Stimulated activated CD8-positive, alpha-beta memory T cell treated with anti-CD3 and anti-CD28 coated beads, Interleukin-12 subunit alpha, Interleukin-12 subunit beta, amount 100 ng/mL, for 1 hour (primary cell): ENCODE results near the gene SRGAP2B.
"Not testable (repeated sequence)": the region's sequence is repeated elsewhere in the genome, so short reads cannot be mapped to it uniquely, and the experiment has no call there.

Source experiments
- DNase-seq: peaks from one replicate; pipeline ENCODE4 v3.0.0-alpha.2; 2020; ENCODE audit warnings: low read depth

SRGAP2B gene

GRCh38 chr1:145095284-145096057 lies at the start of gene SRGAP2B, which contains the start of gene FAM72D:
SRGAP2B (minus strand) TSS chr1:145095328; CDS start chr1:145092901, 2,427 bp downstream.
FAM72D (plus strand) TSS chr1:145095974; CDS start chr1:145096848, 874 bp downstream.
- not testable (repeated sequence) for DNase-seq

DNA sequence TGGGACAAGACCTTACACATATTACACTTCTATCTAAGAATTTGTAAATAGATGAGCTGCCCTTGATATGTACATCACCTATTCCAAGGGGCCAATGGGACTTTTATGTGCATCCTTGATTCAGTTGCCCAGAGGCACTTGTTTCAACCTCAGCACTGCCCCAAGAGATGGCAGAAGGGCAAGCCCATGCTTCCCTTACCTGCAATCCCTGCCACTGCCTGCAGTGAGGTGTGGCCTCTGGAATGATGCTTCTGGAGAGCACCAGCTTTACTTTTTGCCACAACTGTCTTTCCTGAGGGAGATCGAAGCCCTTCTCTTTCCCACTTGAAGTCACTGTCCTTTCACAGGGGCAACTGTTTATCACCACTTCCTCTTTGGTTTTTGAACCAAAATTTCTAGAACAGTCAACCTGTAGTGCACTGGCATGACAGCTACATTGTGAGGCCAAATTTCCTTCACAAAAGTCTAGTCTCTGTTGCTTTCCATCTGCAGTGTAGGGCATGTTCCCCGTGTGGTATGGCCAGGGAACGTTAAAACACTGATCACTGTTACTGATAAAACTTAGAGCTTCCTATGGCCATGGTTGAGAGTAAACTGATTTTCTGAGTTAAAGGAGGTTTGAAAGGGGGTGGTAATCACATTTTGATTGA lies 49.3 kb upstream of the SRGAP2B start:
- not testable (repeated sequence) for DNase-seq

GRCh38 chr1:145140549-145140948 lies 45.4 kb upstream of the SRGAP2B start:
- DNase-seq = not testable (repeated sequence)

GRCh38 chr1:145134476-145134875 lies 39.3 kb upstream of the SRGAP2B start:
- DNase-seq = not testable (repeated sequence)

DNA sequence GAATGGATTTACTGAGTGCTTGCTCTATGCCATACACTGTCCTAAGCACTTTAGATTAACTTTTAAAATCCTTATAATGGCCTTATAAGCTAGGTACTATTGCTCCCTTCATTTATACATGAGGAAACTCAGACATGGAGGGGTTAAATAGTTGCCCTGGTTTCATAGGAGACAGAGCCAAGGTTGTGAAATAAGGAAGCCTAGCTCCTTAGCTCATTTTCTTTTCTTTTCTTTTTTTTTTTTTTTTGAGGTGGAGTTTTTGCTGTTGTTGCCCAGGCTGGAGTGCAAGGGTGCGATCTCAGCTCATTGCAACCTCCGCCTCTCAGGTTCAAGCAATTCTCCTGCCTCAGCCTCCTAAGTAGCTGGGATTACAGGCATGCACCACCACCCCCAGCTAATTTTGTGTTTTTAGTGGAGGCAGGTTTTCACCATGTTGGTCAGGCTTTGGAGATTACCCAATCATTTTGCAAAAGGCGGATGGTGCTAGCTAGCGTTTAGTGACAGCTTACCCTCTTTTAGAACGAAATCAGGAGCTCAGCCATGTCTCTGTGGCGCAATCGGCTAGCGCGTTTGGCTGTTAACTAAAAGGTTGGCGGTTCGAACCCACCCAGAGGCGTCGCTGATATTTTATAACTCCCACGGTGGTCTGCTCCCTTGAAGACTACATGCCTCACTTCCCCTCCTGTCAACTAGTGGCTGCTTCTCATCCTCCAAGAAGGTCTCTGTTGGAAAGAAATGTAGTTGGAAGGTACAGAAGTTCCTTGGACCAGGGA lies 33.8 kb upstream of the SRGAP2B start:
- DNase-seq = not testable (repeated sequence)

DNA sequence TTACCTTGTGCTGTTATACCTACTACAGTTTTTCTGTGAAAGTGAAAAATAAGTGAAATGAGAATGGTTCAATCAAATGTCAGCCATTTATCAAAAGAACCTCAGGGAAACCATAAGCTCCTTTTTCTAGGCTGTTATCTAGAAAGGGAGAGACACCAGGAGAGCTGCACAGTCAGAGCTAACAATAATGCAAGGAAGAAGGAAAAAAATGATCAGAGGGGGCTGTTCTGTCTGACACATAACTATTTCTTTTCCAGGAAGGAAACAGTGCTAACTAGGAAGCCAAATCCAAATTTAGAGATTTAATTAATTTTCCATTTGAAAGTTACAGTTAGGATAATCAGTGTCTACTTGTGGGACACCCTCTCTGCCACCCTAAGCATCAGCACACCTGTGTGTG lies 32.0 kb upstream of the SRGAP2B start:
- DNase-seq = not testable (repeated sequence)

DNA sequence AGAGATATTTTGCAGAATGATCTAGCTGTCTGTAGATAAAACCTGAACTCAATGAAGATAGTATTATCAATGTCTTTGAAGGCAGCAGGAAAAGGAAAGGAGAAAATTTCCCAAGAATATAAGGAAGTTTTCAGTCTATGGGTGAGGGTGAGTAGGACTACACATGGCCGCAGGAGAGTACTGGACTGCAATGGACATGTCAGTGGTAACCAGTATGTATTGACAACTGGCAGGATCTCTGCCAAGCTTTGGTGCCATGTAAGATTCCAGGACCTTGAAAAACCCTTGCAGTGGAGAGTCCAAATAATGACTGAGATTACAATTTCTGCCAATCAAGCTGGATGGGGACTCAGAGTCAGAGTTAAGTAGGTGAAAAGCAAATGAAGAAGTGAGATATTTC lies 30.0 kb upstream of the SRGAP2B start:
- not testable (repeated sequence) for DNase-seq

- DNase-seq = not testable (repeated sequence)
Measured at GRCh38 chr1:145123992-145124641, 29.0 kb upstream of the SRGAP2B start.

GRCh38 chr1:145123062-145123395 lies 27.9 kb upstream of the SRGAP2B start:
- not testable (repeated sequence) for DNase-seq

- not testable (repeated sequence) for DNase-seq
Measured at GRCh38 chr1:145122344-145123061, 27.4 kb upstream of the SRGAP2B start.

- not testable (repeated sequence) for DNase-seq
Measured at GRCh38 chr1:145119842-145120241, 24.7 kb upstream of the SRGAP2B start.

GRCh38 chr1:145115587-145116493 lies 20.7 kb upstream of the SRGAP2B start:
- not testable (repeated sequence) for DNase-seq

- not testable (repeated sequence) for DNase-seq
Measured at GRCh38 chr1:145114560-145115057, 19.5 kb upstream of the SRGAP2B start.

GRCh38 chr1:145112703-145113102 lies 17.6 kb upstream of the SRGAP2B start:
- DNase-seq = not testable (repeated sequence)

- DNase-seq = not testable (repeated sequence)
Measured at GRCh38 chr1:145111674-145112073, 16.5 kb upstream of the SRGAP2B start.

DNA sequence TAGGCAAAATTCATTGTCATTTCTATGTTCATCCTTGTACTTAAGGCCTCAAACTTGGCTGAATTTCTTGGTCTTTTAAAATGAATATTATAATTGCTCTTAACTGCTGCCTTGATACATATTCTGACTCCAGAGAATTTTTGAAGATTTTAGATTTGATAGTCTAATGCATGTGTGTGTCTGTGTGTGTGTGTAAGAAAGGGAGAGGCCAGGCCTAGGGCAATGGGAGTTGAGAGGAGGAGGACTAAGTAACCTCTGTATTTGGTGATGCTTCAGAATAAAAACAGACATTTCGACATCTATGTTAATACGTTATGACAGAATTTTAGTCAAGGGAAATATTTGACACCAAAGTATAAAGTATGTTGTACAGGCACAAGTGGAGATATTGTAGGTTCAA lies 8.2 kb upstream of the SRGAP2B start:
- DNase-seq = not testable (repeated sequence)

DNA sequence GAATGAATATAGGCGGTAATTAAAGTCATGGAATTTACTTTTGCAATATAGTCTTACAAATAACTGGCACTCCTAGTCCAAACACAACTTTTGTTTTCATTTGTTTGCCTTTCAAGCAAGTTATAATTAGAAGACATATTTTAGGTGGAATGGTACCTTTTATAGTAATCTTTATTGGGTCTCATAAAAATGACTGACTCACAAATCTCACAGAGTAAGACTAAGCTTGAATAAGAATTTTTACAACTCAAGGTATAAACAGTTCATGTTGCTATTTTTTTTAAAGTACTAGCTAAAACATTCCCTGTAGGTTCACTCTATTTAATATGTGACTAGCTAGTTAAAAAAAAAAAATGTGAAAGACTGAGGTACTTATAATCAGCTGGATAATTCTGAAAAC lies 6.6 kb upstream of the SRGAP2B start:
- DNase-seq = not testable (repeated sequence)

DNA sequence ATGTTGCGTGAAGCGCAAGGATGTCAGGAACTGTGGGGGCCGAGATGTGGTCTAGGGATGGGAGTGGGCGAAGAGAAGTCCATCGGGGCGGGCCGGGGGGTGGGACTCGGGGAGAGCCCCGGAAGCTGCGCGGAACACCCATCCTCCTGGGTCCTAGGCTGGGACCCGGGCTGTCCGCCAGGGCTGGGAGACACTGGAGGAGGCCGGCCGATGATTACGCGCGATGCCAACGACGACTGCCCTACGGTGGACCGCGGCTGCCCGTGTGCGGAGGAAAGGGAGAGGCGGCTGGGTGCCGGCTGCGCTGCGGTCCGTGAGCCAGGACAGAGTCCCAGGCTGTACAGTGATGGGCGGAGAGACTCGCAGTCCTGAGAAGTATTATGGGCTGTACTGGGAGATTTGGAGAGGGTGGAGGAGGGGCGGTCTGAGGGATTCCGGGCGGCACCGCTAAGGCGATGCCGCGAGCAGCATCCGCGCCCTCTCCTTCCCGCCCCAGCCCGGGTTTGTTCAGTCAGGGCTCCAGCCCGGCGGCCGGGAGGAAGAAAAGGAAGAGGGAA lies 395 bp downstream of the SRGAP2B start:
- not testable (repeated sequence) for DNase-seq

- DNase-seq = not testable (repeated sequence)
Measured at GRCh38 chr1:145093517-145094149, 1.5 kb downstream of the SRGAP2B start.
